Measurements from ENCODE around the gene LMO4. TPM values are rescaled to one million over a fixed set of nuclear protein-coding genes. Genes with fewer than 3 reads are reported as not detected.

Gene LMO4
- total RNA-seq, 2 experiments from 2014 or later = 35.1 to 36.8 TPM

GRCh38 chr1:87358219-87358618, 29.5 kb downstream of the LMO4 start:
- no peak for TF ChIP-seq CTCF (IDR thresholded peaks at IDR 0.05)
- DNase-seq (peak; percentile 2), ATAC-seq (peak; percentile 67)
- H3K36me3 Mint-ChIP-seq (ENCODE audit: low read depth) = peaks cover 5% of the 10 kb centered on the region
- H3K9me3 Mint-ChIP-seq = peaks cover 6% of the 10 kb centered on the region
- H3K4me3 Mint-ChIP-seq = no peak overlapping the region
- H3K4me1 Mint-ChIP-seq (ENCODE audit: low read depth) = peaks cover 6% of the 10 kb centered on the region
- ChIA-PET CTCF (no interaction called here), POLR2A (interaction anchor here (1.0 kb wide), 1 partner anchor 22 kb away, joined by 3 read pairs; no protein-coding TSS in a partner anchor)
- intact Hi-C loops (cut with micrococcal nuclease) = no loop called here
- H3K27ac Mint-ChIP-seq = no peak overlapping the region
- H3K27me3 Mint-ChIP-seq = no peaks in the 10 kb centered on the region

- ATAC-seq (no peak), DNase-seq (no peak)
- H3K9me3 Mint-ChIP-seq = peaks cover 6% of the 10 kb centered on the region
- ChIA-PET POLR2A (no interaction called here), CTCF (interaction anchor here (1.1 to 1.3 kb wide), 2 partner anchors 16 to 44 kb away, joined by 3 to 4 read pairs; no protein-coding TSS in a partner anchor)
- TF ChIP-seq CTCF (IDR thresholded peaks at IDR 0.05) = no peak
- peaks cover 6% of the 10 kb centered on the region for H3K4me1 Mint-ChIP-seq (ENCODE audit: low read depth)
- no peak overlapping the region for H3K27ac Mint-ChIP-seq
- intact Hi-C loops (cut with micrococcal nuclease) = no loop called here
- peaks cover 5% of the 10 kb centered on the region for H3K36me3 Mint-ChIP-seq (ENCODE audit: low read depth)
- H3K4me3 Mint-ChIP-seq = no peak overlapping the region
- H3K27me3 Mint-ChIP-seq = no peaks in the 10 kb centered on the region
Observed at GRCh38 chr1:87359586-87359985, 30.9 kb downstream of the LMO4 start.

DNA sequence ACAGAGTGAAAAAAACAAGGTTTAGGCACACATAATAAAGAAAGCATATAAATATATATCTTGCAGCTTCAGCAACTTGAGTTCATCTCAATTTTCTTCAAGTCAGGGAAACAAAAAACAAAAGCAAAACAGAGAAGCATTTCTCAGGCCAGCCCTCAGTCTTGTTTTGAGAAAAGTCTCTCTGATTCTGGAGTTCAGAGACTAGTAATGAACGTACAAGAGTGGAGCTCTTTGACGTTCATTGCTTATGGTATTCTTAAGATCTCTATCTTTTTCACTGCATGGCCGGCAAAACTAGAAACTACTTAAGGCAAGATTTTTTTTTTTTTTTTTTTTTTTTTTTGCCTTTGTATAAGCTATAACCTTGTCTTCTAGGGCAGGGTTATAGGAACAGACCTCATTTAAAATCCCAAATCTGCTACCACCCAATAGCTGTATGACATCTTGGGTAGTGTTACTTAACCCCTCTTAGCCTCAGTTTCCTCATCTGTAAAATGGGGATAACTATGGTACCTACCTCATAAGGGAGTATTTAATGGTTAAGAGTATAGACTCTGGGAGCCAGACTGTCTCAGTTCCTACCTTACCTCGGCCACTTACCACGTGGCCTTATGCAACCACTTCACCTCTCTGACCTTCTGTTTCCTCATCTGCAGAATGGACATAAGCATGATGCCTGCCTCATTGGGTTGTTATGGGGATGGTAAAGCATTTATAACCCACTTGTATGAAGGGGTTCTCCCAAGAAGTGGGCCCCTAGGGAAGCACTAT, 33.6 kb downstream of the LMO4 start:
- H3K4me3 Mint-ChIP-seq = no peak overlapping the region
- POLR2A ChIA-PET = no interaction called here

GRCh38 chr1:87362834-87363426, 34.2 kb downstream of the LMO4 start:
- DNase-seq (no peak), ATAC-seq (no peak)
- ChIA-PET CTCF (interaction anchor here (1.5 kb wide), 1 partner anchor 239 kb away, joined by 3 read pairs; no protein-coding TSS in a partner anchor), POLR2A (no interaction called here)
- H3K27me3 Mint-ChIP-seq = no peaks in the 10 kb centered on the region
- no peak for TF ChIP-seq CTCF (IDR thresholded peaks at IDR 0.05)
- no peak overlapping the region for H3K27ac Mint-ChIP-seq
- intact Hi-C loops (cut with micrococcal nuclease) = no loop called here
- peaks cover 5% of the 10 kb centered on the region for H3K4me1 Mint-ChIP-seq (ENCODE audit: low read depth)
- peaks cover 5% of the 10 kb centered on the region for H3K9me3 Mint-ChIP-seq
- H3K4me3 Mint-ChIP-seq = no peak overlapping the region
- peaks cover 5% of the 10 kb centered on the region for H3K36me3 Mint-ChIP-seq (ENCODE audit: low read depth)

More for the DNA sequence above, 33.6 kb downstream of the LMO4 start:
- DNase-seq (no peak), ATAC-seq (no peak)
- H3K27ac Mint-ChIP-seq = no peak overlapping the region
- CTCF ChIA-PET = interaction anchor here (1.5 kb wide), 1 partner anchor 240 kb away, joined by 3 read pairs; no protein-coding TSS in a partner anchor
- TF ChIP-seq CTCF (IDR thresholded peaks at IDR 0.05) = no peak
- peaks cover 6% of the 10 kb centered on the region for H3K4me1 Mint-ChIP-seq (ENCODE audit: low read depth)
- peaks cover 6% of the 10 kb centered on the region for H3K9me3 Mint-ChIP-seq
- no peaks in the 10 kb centered on the region for H3K27me3 Mint-ChIP-seq
- intact Hi-C loops (cut with micrococcal nuclease) = no loop called here
- peaks cover 5% of the 10 kb centered on the region for H3K36me3 Mint-ChIP-seq (ENCODE audit: low read depth)

GRCh38 chr1:87367549-87367948, 38.9 kb downstream of the LMO4 start:
- TF ChIP-seq CTCF (IDR thresholded peaks at IDR 0.05) = no peak
- no peaks in the 10 kb centered on the region for H3K36me3 Mint-ChIP-seq (ENCODE audit: low read depth)
- no peak overlapping the region for H3K4me3 Mint-ChIP-seq
- no peaks in the 10 kb centered on the region for H3K4me1 Mint-ChIP-seq (ENCODE audit: low read depth)
- H3K27ac Mint-ChIP-seq = no peak overlapping the region
- no peak for DNase-seq
- POLR2A ChIA-PET = no interaction called here
- CTCF ChIA-PET = no interaction called here
- intact Hi-C loops (cut with micrococcal nuclease) = no loop called here
- ATAC-seq = no peak
- no peaks in the 10 kb centered on the region for H3K9me3 Mint-ChIP-seq
- H3K27me3 Mint-ChIP-seq = no peaks in the 10 kb centered on the region

Data from activated CD8-positive, alpha-beta T cell treated with anti-CD3 and anti-CD28 coated beads for 36 hours (primary cell).